CD4-positive, alpha-beta T cell treated with Interleukin-10 for 1 hour (primary cell): ENCODE measurements around the gene DUSP1.

Source experiments
- DNase-seq: peaks from one replicate; pipeline ENCODE4 v3.0.0-alpha.2; 2020

DUSP1 gene

GRCh38 chr5:172741206-172741582 is 29.8 kb downstream of the DUSP1 start:
- no peak for DNase-seq

- DNase-seq: no peak
Measured at GRCh38 chr5:172740428-172741205, 30.4 kb downstream of the DUSP1 start.

GRCh38 chr5:172739375-172739774 is 31.6 kb downstream of the DUSP1 start:
- no peak for DNase-seq

- DNase-seq: no peak
Measured at GRCh38 chr5:172736508-172737135, 34.4 kb downstream of the DUSP1 start.

GRCh38 chr5:172735141-172735831 is 35.7 kb downstream of the DUSP1 start:
- no peak for DNase-seq

GRCh38 chr5:172733974-172734346 is 37.0 kb downstream of the DUSP1 start:
- no peak for DNase-seq

- no peak for DNase-seq
Measured at GRCh38 chr5:172733131-172733973, 37.6 kb downstream of the DUSP1 start.

- no peak for DNase-seq
Measured at GRCh38 chr5:172732201-172732865, 38.7 kb downstream of the DUSP1 start.

- no peak for DNase-seq
Measured at GRCh38 chr5:172731680-172732074, 39.3 kb downstream of the DUSP1 start.

GRCh38 chr5:172730981-172731679 is 39.9 kb downstream of the DUSP1 start:
- DNase-seq: no peak

- no peak for DNase-seq
Measured at GRCh38 chr5:172730222-172730621, 40.8 kb downstream of the DUSP1 start.

GRCh38 chr5:172729588-172729987 is 41.4 kb downstream of the DUSP1 start:
- no peak for DNase-seq

- DNase-seq: no peak
Measured at GRCh38 chr5:172728481-172729241, 42.3 kb downstream of the DUSP1 start.

- DNase-seq: no peak
Measured at GRCh38 chr5:172727551-172727950, 43.4 kb downstream of the DUSP1 start.

- DNase-seq: no peak
Measured at GRCh38 chr5:172726966-172727365, 44.0 kb downstream of the DUSP1 start.

- no peak for DNase-seq
Measured at GRCh38 chr5:172725785-172726184, 45.2 kb downstream of the DUSP1 start.

GRCh38 chr5:172725273-172725672 is 45.7 kb downstream of the DUSP1 start:
- no peak for DNase-seq

- DNase-seq: no peak
Measured at GRCh38 chr5:172724242-172725183, 46.5 kb downstream of the DUSP1 start.

GRCh38 chr5:172723508-172723907 is 47.5 kb downstream of the DUSP1 start:
- no peak for DNase-seq

- DNase-seq: peak; percentile 69
Measured at GRCh38 chr5:172722327-172722815, 48.6 kb downstream of the DUSP1 start.
